NB4 (cell line): ENCODE results near the gene RBM33.

Source experiments
- DNase-seq: peaks from one replicate; pipeline ENCODE4 v3.0.0; 2010; ENCODE audit warnings: low read depth
- H3K4me3 ChIP-seq: one replicate; pipeline ENCODE4 v1.5.1; 2011; ENCODE audit warnings: mild to moderate bottlenecking, low read depth, low read length, moderate library complexity
- MYC ChIP-seq: IDR thresholded peaks from 2 replicates; pipeline ENCODE4 v1.6.1; 2011; ENCODE audit warnings: low read depth, low read length
- POLR2A ChIP-seq: IDR thresholded peaks from 2 replicates; pipeline ENCODE4 v1.6.1; 2011; ENCODE audit warnings: mild to moderate bottlenecking; ENCODE audit not compliant: insufficient read length; ENCODE audit errors: extremely low read depth
- TF ChIP-seq, protein P1 (sequence below): IDR thresholded peaks from 2 replicates; pipeline ENCODE4 v1.6.1; 2011; ENCODE audit warnings: low read depth, low read length
- TF ChIP-seq, protein P2 (sequence below): IDR thresholded peaks from one replicate; pipeline ENCODE4 v1.5.1; 2012; ENCODE audit warnings: low read depth, low read length

The RBM33 gene

DNA sequence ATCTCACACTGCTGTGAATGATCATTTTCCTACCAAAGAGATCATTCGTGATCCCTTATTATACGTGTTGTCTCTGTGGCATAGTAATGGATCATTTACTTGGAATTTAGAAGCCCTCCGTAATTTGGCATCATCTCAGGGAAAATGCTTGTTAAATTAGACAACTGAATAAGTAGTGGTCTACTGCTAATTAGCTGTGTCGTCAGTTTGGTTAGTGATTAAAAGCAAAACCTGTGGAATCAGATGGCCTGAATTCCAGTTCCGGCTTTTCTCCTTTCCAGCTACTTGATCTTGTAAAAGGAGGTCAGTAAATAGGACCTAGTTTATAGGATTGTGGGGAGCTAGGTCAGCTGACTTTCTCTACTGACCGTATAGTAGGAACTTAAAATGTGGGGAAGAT is 65.6 kb downstream of the RBM33 start:
- DNase-seq: no peak
- no peak overlapping the region for H3K4me3 ChIP-seq
- TF ChIP-seq MYC (no peak), POLR2A (no peak)
- TF ChIP-seq, protein P1, sequence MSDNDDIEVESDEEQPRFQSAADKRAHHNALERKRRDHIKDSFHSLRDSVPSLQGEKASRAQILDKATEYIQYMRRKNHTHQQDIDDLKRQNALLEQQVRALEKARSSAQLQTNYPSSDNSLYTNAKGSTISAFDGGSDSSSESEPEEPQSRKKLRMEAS: no peak
- TF ChIP-seq, protein P2, sequence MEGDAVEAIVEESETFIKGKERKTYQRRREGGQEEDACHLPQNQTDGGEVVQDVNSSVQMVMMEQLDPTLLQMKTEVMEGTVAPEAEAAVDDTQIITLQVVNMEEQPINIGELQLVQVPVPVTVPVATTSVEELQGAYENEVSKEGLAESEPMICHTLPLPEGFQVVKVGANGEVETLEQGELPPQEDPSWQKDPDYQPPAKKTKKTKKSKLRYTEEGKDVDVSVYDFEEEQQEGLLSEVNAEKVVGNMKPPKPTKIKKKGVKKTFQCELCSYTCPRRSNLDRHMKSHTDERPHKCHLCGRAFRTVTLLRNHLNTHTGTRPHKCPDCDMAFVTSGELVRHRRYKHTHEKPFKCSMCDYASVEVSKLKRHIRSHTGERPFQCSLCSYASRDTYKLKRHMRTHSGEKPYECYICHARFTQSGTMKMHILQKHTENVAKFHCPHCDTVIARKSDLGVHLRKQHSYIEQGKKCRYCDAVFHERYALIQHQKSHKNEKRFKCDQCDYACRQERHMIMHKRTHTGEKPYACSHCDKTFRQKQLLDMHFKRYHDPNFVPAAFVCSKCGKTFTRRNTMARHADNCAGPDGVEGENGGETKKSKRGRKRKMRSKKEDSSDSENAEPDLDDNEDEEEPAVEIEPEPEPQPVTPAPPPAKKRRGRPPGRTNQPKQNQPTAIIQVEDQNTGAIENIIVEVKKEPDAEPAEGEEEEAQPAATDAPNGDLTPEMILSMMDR: no peak

DNA sequence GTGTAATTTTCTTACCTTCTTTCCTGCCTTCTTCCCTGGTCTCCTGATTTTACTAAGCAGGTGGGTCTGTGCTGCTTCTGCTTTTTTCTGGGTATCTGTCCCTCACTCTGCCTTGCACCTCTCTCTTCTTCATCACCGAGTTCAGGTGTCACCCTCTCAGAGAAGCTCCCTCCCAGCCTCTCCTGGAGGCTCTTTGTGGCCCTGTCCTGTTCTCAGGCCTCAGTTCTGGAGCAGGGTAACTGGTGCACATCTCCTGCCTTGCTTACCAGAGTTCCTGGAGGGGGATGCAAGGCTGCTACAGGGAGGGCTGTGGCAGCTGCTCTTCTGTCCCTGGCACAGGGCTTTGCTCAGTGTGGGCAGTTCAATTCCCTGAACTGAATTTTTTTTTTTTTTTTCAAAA is 66.1 kb downstream of the RBM33 start:
- TF ChIP-seq, protein P2: no peak
- TF ChIP-seq, protein P1: no peak
- TF ChIP-seq MYC (no peak), POLR2A (no peak)
- H3K4me3 ChIP-seq: no peak overlapping the region
- DNase-seq: no peak

DNA sequence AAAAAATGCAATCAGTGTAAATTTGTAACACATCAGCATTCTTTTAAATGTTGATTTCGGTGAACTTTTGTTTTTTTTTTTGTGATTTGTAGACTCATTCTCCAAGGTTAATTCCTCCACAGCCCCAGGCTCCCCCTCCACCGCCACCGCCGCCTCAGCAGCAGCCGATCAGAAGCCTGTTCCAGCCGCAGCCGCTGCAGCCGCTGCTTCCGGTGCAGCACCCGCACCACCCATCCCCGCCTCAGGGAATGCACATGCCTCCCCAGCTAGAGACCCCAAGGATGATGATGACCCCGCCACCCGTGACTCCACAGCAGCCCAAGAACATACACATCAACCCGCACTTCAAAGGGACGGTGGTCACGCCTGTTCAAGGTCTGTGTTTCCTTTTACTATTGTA is 66.6 kb downstream of the RBM33 start:
- no peak overlapping the region for H3K4me3 ChIP-seq
- no peak for TF ChIP-seq POLR2A
- TF ChIP-seq MYC: no peak
- TF ChIP-seq, protein P2: no peak
- TF ChIP-seq, protein P1: no peak

DNA sequence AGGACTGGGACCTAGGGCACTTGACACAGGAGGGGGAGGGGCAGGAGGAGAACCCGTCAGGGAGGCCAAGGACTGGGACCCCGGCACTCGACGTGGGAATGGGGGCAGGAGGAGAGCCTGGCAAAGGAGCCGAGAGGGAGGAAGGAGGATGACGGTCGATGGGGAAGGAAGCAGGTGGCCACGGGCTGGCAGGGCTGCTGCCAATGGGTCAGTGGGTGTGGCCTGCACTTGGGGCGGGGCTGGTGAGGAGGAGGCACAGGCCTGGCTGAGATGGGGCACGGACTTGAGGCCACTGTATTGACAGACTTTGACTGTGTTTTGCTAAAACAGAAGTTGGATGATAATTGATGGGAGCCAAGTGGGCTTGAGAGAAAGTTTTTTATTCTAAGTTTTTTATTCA is 68.9 kb downstream of the RBM33 start:
- DNase-seq: peak; percentile 17
- no peak overlapping the region for H3K4me3 ChIP-seq
- TF ChIP-seq, protein P2: no peak
- no peak for TF ChIP-seq MYC

More for the DNA sequence above, 66.6 kb downstream of the RBM33 start:
- no peak for DNase-seq

DNA sequence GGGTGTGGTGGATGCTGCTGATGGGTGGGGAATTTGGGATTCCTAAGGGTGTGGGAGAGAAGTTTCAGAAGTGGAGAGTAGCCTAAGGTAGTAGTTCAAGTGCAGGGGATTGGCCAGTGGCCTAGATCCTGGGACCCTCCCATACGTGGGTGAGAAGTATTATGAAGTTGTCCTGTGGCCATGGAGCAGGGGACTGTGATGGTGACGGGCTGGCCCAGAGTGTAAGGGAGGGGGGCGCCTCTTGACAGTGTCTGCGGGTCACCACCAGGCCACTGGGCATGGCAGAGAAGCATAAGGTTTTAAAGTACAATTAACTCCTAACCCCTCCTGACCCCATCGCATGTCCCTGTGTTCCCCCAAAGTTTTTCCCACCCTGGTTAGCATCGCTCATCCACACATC is 70.2 kb downstream of the RBM33 start:
- DNase-seq: no peak
- H3K4me3 ChIP-seq: no peak overlapping the region
- TF ChIP-seq POLR2A: no peak
- TF ChIP-seq, protein P1: no peak

DNA sequence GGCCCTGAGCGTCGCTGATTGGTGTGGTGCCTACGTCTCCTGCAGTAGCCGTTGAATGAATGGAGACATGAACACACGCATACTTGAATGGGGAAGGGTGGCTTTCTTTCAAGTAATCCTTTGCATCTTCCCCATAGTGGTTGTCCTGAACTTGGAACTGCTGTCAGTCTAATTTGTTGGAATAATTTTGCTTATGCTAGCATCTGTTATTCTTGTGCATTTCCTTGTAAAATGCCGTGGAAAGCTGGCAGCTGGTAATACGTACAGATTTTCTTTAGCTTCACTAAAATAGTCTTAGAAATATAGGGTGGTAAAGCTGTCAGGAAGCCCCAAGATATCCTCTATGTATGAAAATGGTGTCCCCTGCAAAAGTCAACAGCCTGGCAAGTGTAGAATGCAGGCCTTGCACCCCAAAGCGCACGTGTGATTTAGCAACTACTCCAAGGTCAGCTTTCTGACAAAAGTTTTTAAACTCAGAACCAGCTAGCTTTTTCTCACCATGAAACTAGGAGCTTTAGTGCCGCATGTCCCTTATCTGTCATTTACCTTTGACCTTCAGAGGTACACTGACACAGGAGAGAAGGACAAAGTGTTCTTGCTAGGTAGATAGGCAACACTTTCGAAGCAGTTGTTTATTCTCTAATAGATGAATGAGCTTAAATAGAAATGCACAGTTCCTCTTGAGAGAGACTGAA is 70.8 kb downstream of the RBM33 start:
- TF ChIP-seq POLR2A (no peak), MYC (no peak)
- TF ChIP-seq, protein P2: no peak
- TF ChIP-seq, protein P1: no peak
- DNase-seq: no peak
- H3K4me3 ChIP-seq: no peak overlapping the region
